Dendritic cell treated with granulocyte-macrophage colony-stimulating factor and Interleukin-4, amounts not matched to agents 40 ng/mL and 50 ng/mL, for 4 days (primary cell): ENCODE data around the gene MSANTD3.
"Not testable (repeated sequence)": the region's sequence is repeated elsewhere in the genome, so short reads cannot be mapped to it uniquely, and the experiment has no call there.

Experiments
- H3K27ac Mint-ChIP-seq: one replicate; pipeline ENCODE4 v1.8.0; 2022; ENCODE audit warnings: mild to moderate bottlenecking, mixed read lengths
- H3K27me3 Mint-ChIP-seq: one replicate; pipeline ENCODE4 v1.8.0; 2022; ENCODE audit warnings: mild to moderate bottlenecking, mixed read lengths
- H3K36me3 Mint-ChIP-seq: one replicate; pipeline ENCODE4 v1.8.0; 2022; ENCODE audit warnings: low read depth, mixed read lengths
- H3K4me1 Mint-ChIP-seq: one replicate; pipeline ENCODE4 v1.8.0; 2022; ENCODE audit warnings: low read depth, mixed read lengths
- H3K4me3 Mint-ChIP-seq: one replicate; pipeline ENCODE4 v1.8.0; 2022; ENCODE audit warnings: mild to moderate bottlenecking, moderate library complexity, mixed read lengths
- H3K9me3 Mint-ChIP-seq: one replicate; pipeline ENCODE4 v1.8.0; 2022; ENCODE audit warnings: mixed read lengths
- intact Hi-C: fragments of 100-400 bp; cut with micrococcal nuclease; formaldehyde crosslinking; loops from one replicate; pipeline ENCODE4 v1.15.0; 2022

Gene MSANTD3

DNA sequence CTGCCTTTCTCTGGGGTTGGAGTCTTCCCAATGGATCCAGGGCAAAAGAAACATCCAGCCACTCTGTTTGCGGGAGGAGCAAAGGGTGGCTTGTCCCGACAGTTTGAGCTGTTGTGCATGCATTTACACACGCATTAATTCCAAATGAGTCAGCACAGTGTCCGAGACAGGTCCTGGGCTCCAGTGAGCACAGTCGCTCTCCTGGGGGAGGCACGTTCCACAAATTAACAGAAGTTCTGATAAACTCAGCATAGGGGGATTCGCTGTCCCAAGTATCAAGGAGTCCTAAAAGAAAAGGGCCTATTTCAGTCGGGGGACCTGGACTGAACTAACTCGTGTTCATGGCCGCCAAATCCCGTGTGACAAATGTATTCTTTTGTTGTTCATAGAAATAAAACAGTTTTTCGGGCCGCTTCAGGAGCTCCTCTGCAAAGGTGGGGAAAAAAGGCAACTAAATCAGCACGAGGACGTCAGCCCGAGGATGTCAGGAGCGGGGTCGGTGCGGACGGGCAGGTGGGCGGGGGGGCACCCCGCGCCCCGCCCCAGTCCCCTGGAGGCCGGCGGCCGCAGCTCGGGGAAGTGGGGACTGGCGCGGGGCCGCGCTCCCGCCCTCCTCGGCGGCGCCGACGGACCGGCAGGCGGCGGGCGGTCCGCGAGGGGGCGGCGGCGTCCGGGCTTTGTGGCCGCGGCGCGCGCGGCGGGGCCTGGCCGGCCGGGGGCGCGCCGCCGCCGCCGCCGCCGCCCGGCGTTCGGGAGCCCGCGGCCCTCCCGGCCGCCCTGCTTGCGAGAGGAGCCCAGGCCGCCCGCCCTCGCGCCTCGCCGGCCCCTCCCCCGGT lies at the start of gene MSANTD3:
MSANTD3 (plus strand) TSS at position 614 of the 836 bp plus-strand sequence. CDS start 14,796 bp downstream, outside the sequence.
- H3K27me3 Mint-ChIP-seq: peaks cover 10% of the 10 kb centered on the region
- H3K9me3 Mint-ChIP-seq: no peaks in the 10 kb centered on the region
- intact Hi-C loops: loop anchor here (5.0 kb wide), 1 partner anchor 74 kb away; the partner anchor contains the start of gene TEX10
- peak within 1 kb of the TSS; percentile 85 for H3K27ac Mint-ChIP-seq
- no peaks in the 10 kb centered on the region for H3K36me3 Mint-ChIP-seq
- peaks cover 37% of the 10 kb centered on the region for H3K4me1 Mint-ChIP-seq
- H3K4me3 Mint-ChIP-seq: peak within 1 kb of the TSS; percentile 81

GRCh38 chr9:100379862-100380261 lies 47.1 kb upstream of the MSANTD3 start:
- Mint-ChIP-seq H3K4me3 (no peak overlapping the region), H3K4me1 (peaks cover 5% of the 10 kb centered on the region), H3K27me3 (no peaks in the 10 kb centered on the region), H3K27ac (no peak overlapping the region), H3K36me3 (no peaks in the 10 kb centered on the region), H3K9me3 (peaks cover 12% of the 10 kb centered on the region)
- intact Hi-C loops: no loop called here

DNA sequence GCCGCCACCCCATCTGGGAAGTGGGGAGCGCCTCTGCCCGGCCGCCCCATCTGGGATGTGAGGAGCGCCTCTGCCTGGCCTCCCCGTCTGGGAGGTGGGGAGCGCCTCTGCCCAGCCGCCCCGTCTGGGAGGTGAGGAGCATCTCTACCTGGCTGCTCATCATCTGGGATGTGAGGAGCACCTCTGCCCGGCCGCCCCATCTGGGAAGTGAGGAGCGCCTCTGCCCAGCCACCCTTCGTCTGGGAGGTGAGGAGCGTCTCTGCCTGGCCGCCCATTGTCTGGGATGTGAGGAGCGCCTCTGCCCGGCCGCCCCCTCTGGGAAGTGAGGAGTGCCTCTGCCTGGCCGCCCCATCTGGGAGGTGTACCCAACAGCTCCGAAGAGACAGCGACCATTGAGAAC lies 34.0 kb upstream of the MSANTD3 start:
- intact Hi-C loops, H3K9me3 Mint-ChIP-seq: not testable (repeated sequence)
- H3K27ac Mint-ChIP-seq: peak overlapping the region; percentile 64

DNA sequence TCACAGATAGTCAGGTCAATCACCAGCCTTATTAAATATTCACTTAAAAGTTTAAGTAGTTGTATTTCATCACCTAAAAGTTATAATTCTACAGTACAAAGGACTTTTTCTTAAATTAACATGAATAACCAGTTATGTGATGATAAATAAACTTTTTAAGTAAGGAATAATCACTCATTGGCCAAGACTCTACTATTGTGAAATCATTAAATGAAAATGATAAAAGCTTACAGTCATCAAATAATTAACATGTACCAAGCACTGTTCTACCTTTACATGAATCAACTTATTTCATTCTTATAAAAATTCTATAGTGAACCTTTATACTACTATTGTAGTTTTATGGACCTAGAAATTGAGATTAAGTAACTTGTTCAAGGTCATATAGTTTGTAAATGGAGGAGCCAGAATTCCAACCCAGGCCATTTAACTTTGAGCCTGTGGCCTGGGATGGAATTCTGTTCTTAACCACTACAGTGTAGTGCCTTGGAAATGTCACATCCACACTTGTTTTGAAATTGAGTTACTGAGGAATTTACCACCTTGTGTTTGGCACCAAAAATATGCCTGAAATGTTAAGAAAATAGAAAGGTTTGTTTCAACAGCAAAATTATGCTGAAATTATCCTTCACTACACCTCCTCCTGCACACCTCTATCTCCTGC lies 32.8 kb upstream of the MSANTD3 start:
- Mint-ChIP-seq H3K4me1 (peaks cover 16% of the 10 kb centered on the region), H3K9me3 (peaks cover 7% of the 10 kb centered on the region), H3K4me3 (no peak overlapping the region), H3K27me3 (no peaks in the 10 kb centered on the region), H3K36me3 (no peaks in the 10 kb centered on the region), H3K27ac (peak overlapping the region; percentile 90)
- intact Hi-C loops: no loop called here

More for the DNA sequence above, 34.0 kb upstream of the MSANTD3 start:
- peaks cover 24% of the 10 kb centered on the region for H3K4me1 Mint-ChIP-seq
- not testable (repeated sequence) for H3K27me3 Mint-ChIP-seq, H3K36me3 Mint-ChIP-seq, H3K4me3 Mint-ChIP-seq

- intact Hi-C loops: no loop called here
- Mint-ChIP-seq H3K27ac (peak overlapping the region; percentile 90), H3K4me1 (peaks cover 14% of the 10 kb centered on the region), H3K4me3 (peak overlapping the region; percentile 17), H3K9me3 (peaks cover 7% of the 10 kb centered on the region), H3K27me3 (no peaks in the 10 kb centered on the region), H3K36me3 (no peaks in the 10 kb centered on the region)
Measured at GRCh38 chr9:100394816-100395215, 32.1 kb upstream of the MSANTD3 start.

DNA sequence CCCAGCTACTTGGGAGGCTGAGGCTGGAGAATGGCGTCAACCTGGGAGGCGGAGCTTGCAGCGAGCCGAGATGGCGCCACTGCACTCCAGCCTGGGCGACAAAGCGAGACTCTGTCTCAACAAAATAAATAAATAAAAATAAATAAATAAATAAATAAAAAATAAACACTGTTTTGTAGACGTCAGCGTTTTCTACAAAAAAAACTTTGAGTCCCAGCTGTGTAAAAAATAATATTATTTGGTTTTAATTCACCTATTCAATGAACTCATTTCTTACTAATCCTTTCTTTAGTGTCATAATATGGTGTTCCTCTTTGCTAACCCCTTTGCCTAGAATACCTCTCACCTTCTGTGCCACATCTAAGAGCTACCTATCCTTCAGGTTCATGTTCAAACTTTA lies 30.2 kb upstream of the MSANTD3 start:
- Mint-ChIP-seq H3K27ac (no peak overlapping the region), H3K4me3 (no peak overlapping the region), H3K9me3 (peaks cover 7% of the 10 kb centered on the region), H3K27me3 (no peaks in the 10 kb centered on the region), H3K4me1 (peaks cover 14% of the 10 kb centered on the region), H3K36me3 (no peaks in the 10 kb centered on the region)
- intact Hi-C loops: no loop called here

DNA sequence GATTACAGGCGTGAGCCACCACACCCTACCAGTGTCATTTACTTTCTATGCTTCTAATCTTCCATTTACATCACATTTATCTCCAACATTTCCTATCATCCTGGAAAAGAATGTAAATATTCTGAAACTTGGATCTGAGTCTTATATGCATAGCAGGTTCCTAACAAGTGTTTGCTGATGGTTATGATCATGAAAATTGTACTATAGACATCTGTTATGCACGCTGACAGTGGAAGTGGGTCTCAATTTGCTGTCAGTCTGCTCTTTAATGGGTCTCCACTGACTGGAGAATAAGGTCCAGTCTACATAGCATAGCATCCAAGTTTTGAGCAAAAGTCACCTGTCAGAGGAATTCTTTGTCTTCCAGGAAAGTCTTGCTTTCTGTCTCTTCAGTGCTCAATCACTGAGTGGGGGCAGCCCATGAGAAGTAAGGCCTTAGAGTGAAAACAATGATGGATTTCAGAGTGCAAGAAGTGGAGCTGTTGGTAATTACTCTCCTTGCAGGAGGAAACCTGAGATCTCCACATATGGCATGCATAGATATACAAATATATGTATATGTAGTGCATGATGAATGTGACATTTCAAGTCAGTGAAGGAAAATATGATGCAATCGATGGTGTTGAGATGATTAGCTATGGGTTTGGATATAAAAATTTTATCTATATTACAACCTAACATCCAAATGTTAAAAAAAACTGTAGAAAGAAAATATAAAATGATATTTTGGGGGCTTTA lies 29.2 kb upstream of the MSANTD3 start:
- no peaks in the 10 kb centered on the region for H3K27me3 Mint-ChIP-seq
- intact Hi-C loops: no loop called here
- H3K4me3 Mint-ChIP-seq: no peak overlapping the region
- H3K27ac Mint-ChIP-seq: peak overlapping the region; percentile 30
- peaks cover 7% of the 10 kb centered on the region for H3K9me3 Mint-ChIP-seq
- H3K36me3 Mint-ChIP-seq: no peaks in the 10 kb centered on the region
- H3K4me1 Mint-ChIP-seq: peaks cover 14% of the 10 kb centered on the region

DNA sequence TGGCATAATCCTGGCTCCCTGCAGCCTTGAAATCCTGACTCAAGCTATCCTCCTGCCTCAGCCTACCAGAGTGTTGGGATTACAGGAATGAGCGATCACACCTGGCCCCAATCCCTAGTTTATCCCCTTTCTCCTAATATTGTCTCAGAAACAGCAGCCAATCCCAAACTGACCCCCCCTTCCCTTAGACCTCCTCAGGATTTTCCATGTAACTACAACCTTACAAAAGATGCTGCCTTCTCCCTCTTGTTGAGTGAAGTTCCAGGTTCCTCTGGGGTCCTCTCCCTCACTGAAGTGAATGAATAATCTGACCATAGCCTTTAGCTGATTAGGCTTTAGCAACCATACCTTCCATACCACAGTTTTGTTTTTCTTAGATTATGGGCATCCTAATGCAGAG lies 25.9 kb upstream of the MSANTD3 start:
- no peaks in the 10 kb centered on the region for H3K27me3 Mint-ChIP-seq

DNA sequence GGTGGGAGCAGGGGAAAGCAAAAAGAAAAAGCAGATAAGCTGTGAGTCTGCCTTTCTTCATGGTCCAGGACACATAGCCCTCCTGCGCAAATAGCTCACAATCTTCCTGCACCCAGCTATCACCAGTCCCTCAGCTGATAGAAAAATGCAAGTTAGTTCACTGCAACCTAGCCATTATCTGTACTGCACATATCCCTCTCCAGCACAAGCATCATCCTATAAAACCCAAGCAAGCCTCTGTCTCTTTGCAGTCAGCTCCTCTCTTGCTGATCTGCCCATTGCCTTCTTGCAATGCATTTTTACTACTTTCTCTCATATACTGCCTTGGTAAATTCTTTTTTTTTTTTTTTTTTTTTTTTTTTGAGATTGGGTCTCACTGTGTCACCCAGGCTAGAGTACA lies 20.0 kb upstream of the MSANTD3 start:
- H3K4me1 Mint-ChIP-seq: peaks cover 34% of the 10 kb centered on the region

More for the DNA sequence above, 25.9 kb upstream of the MSANTD3 start:
- Mint-ChIP-seq H3K36me3 (no peaks in the 10 kb centered on the region), H3K27ac (no peak overlapping the region), H3K4me1 (no peaks in the 10 kb centered on the region), H3K4me3 (no peak overlapping the region), H3K9me3 (no peaks in the 10 kb centered on the region)
- intact Hi-C loops: no loop called here

GRCh38 chr9:100408546-100409175 lies 18.3 kb upstream of the MSANTD3 start:
- Mint-ChIP-seq H3K27ac (no peak overlapping the region), H3K36me3 (no peaks in the 10 kb centered on the region), H3K4me3 (no peak overlapping the region), H3K27me3 (peaks cover 7% of the 10 kb centered on the region), H3K4me1 (peaks cover 37% of the 10 kb centered on the region), H3K9me3 (peaks cover 9% of the 10 kb centered on the region)
- intact Hi-C loops: no loop called here

More for the DNA sequence above, 20.0 kb upstream of the MSANTD3 start:
- Mint-ChIP-seq H3K27me3 (peaks cover 1% of the 10 kb centered on the region), H3K36me3 (no peaks in the 10 kb centered on the region), H3K27ac (no peak overlapping the region), H3K9me3 (peaks cover 9% of the 10 kb centered on the region), H3K4me3 (no peak overlapping the region)
- intact Hi-C loops: no loop called here

- H3K27ac Mint-ChIP-seq: no peak overlapping the region
- peaks cover 7% of the 10 kb centered on the region for H3K27me3 Mint-ChIP-seq
- no peak overlapping the region for H3K4me3 Mint-ChIP-seq
- H3K36me3 Mint-ChIP-seq: no peaks in the 10 kb centered on the region
- peaks cover 37% of the 10 kb centered on the region for H3K4me1 Mint-ChIP-seq
- intact Hi-C loops: no loop called here
- H3K9me3 Mint-ChIP-seq: peaks cover 9% of the 10 kb centered on the region
Measured at GRCh38 chr9:100409176-100409556, 17.8 kb upstream of the MSANTD3 start.

GRCh38 chr9:100411472-100412283 lies 15.3 kb upstream of the MSANTD3 start:
- no peaks in the 10 kb centered on the region for H3K36me3 Mint-ChIP-seq

More at GRCh38 chr9:100411472-100412283, 15.3 kb upstream of the MSANTD3 start:
- peak overlapping the region; percentile 73 for H3K27ac Mint-ChIP-seq
- peaks cover 9% of the 10 kb centered on the region for H3K9me3 Mint-ChIP-seq
- intact Hi-C loops: loop anchor here (1.0 kb wide), 1 partner anchor 59 kb away; the partner anchor contains the start of gene TEX10
- peak overlapping the region; percentile 84 for H3K4me3 Mint-ChIP-seq
- peaks cover 37% of the 10 kb centered on the region for H3K4me1 Mint-ChIP-seq
- peaks cover 8% of the 10 kb centered on the region for H3K27me3 Mint-ChIP-seq
